Kidney glomerular epithelial cell (primary cell): ENCODE data around the gene PPP6R3.

Experiments
- DNase-seq: peaks from one replicate; lab custom pipeline; 2025; lab: John Stamatoyannopoulos, UW

PPP6R3 gene

DNA sequence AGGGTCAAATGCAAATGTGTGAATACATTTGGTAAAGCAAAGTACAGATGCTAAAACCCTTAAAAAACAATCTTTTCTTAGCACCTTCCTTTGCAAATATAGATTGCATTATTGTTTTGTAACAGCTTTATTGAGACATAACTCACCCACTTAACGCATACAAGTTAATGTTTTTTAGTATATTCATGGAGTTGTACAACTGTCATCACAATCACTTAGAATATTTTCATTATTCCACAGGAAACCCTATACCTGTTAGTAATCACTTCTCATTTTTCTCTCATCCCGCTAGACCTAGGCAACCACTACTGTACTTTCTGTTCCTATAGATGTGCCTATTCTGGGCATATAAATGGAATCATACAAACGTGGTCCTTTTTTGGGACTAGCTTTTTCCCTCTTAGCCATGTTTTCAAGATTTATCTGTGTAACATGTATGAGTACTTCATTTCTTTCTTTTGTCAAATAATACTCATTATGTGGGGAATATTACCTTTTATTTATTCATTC, 34.7 kb downstream of the PPP6R3 start:
- no peak for DNase-seq

DNA sequence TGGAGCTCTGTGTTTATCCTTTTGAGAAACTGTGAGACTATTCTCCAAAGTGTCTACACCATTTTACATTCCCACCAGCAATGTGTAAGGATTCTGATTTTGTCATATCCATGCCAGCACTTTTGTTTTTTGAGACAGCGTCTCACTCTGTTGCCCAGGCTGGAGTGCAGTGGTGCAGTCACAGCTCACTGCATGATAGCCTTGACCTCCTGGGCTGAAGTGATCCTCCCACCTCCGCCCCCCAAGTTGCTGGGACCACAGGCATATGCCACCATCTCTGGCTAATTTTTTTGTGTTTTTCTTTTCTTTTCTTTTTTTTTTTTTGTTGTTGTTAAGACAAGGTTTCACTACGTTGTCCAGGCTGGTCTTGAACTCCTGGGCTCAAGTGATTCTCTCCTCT, 35.3 kb downstream of the PPP6R3 start:
- DNase-seq, result no peak

DNA sequence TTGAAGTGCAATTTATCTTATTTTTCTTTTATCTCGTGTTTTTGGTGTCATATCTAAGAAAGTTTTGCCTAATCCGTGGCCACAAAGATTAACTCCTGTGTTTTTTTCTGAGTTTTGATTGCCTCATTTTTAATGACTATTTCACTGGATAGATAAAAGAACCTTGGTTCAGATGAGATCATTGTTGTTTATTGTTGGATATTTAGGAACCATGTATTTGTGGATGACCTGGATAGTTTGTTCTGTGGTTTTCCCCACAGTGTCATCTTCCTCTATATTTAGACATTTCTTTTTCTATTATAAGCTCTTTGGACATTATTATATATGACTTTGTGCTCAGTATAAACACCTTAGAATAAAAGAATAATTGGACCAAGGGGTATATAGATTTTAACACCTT, 37.2 kb downstream of the PPP6R3 start:
- no peak for DNase-seq

DNA sequence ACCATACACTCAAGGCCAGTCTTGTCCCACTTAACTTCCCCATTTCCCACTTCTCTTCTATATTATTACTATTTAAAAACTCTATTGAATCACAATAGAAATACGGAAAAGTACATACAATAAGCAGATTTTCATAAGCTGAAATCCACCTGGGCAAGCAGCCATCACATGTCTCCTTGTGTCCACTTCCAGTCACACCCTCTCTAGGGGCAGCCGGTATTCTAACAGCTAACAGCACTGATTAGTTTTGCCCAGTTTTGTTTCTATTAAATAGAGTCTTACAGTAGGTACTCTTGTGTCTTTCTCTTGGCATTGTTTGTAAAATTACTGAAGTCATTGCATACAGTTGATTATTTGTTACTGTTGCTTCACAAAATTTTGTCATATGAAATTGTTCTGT, 37.8 kb downstream of the PPP6R3 start:
- DNase-seq, result no peak

DNA sequence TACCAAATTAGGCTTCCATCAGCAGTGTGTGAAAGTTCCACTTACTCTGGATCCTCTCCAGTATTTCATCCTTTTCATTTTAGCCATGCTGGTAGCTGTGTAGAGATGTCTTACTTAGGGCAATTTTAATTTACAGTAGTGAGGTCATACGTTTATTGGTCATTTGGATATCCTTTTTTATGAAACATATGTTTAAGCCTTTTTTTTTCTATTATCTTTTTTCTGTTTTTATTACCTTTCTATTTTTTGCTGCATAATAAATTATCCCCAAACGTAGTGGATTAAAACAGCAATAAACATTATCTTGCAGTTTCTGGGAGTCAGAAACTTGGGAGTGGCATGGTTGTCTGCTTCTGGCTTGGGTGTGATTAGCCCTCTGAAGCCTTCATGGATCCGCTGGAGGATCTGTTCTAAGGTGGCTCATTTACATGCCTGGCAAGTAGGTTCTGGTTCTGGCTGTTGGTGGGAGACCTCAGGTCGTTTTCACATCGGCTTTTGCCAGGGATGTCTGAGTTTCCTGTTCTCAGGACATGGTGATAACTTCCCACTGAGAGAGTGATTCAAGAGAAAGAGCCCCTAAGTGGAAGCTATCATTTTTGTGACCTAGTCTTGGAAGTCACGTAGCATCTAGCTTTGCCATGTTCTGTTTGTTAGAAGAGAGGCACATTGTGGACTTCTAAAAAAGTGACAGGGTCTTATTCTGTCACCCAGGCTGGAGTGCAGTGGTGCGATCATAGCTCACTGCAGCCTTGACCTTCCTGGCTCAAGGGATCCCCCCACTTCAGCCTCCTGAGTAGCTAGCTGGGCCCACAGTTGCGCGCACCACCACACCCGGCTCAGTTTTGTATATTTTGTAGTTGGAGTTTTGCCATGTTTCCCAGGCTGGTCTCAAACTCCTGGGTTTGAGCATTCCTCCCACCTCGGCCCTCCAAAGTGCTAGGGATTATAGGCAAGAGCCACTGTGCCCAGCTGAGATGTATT, 38.6 kb downstream of the PPP6R3 start:
- DNase-seq, result no peak

DNA sequence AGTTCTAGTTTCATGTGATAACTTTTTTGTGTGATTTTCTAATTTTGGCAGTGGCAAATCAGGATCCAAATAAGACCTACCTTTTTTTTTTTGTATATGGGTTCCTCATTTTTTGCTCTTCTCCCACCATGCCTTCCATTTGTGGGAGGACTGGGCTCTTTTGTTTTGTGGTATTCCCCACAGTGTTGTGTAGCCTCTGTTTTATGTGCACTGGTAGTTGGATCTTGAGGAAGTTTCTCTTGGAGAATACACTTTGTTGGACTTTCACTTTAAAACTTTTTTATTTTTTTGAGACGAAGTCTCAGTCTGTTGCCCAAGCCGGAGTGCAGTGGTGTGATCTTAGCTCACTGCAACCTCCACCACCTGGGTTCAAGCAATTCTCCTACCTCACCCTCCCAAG, 39.7 kb downstream of the PPP6R3 start:
- DNase-seq, result no peak

DNA sequence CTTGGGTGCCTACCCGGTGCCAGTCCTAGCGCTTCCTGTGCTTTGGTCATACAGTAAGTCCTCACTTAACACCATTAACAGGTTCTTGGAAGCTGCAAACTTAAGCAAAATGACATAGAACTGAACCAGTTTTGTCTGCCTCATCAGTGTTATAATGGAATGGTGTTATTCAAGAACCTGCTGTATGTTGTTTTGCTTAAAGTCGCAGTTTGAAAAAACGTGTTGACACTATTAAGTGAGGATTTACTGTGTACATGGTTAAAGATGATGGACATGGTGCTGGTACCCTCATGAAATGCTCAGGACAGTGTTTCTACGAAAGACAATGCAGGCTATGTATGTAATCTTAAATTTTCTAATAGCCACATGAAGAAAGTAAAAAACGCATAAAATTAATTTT, 41.3 kb downstream of the PPP6R3 start:
- DNase-seq, result no peak

DNA sequence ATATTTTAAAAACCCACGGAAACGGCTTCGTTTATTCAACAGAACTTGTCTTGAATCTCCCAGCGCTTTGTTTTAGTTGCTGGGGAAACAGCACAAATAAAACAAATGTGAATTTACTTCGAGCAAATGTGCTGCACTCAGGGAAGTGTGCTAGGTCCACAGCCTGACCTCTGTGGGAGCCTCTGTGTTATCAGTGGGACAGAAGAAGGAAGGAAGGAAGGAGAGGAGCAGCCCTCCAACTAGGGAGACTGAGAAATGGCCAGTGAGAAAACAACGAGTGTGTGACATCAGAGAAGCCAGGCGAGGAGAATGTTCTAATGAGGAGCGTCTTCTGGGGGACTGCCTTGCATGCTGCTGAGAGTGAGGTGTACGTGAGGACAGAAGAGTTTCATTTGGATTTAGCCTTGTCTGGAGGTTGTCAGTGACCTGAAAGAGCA, 42.7 kb downstream of the PPP6R3 start:
- no peak for DNase-seq

DNA sequence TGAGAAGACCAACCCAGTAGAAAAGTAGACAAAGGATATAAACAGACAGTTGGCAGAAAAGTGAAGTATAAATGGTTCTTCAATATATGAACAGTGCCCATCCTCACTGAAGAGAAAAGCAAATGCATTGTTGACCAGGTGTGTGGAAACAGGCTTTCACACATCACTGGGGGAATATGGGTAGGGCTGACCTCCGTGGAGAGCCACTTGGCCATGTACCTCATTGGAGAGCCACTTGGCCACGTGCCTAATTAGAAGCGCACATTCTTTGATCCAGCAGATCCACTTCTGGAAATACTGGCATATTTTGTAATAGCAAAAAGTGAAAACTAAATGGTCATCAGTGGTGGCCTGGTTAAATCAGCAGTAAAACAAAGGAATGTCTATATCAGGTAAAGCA, 43.2 kb downstream of the PPP6R3 start:
- DNase-seq, result no peak

DNA sequence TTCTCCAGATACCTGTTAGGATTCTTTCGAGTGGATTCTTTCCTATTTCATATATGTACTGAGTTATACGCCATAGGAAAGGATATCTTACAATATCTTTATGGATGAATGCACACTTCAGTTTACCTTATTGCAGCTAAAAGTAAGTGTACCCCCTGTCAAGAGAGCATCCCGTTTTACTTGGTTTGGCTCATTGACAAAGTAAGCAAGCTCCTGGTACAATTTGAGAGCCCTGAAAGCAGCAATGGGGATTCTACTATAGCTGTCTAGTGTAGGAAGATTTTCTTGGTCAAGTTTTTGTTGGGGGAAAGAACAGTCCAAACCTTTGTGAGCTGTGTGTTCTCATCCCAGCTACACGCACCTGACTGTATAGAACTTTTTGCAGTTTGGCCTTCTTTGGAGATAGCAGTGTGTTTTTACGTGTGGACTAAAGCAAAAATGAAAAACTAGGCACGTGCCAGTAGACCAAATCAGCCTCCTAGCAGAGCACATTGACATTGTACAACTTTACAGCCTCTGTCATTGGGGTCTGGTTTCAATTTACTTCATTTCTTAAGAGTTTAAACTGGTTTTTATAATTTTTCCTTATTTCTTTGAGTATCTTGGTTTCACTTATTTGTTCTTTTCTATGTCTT, 44.0 kb downstream of the PPP6R3 start:
- no peak for DNase-seq

DNA sequence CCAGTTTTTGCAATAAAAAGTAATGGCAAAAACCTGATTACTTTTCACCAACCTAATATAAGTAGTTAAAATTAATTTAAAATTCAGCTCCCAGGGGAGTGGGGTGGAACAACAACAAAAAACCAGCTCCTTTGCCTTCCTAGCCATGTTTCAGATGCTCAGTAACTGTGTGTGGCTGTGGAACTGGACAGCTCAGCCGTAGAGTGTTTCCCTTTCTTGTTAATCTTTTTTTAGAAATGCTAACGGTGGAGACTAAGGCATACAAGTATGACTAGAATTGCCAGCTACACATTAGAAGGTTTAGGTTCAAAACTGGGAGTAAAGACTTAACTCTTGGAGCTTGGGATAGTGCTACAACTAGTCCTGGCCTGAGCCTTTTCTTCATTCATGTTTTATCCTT, 45.0 kb downstream of the PPP6R3 start:
- DNase-seq, result no peak

DNA sequence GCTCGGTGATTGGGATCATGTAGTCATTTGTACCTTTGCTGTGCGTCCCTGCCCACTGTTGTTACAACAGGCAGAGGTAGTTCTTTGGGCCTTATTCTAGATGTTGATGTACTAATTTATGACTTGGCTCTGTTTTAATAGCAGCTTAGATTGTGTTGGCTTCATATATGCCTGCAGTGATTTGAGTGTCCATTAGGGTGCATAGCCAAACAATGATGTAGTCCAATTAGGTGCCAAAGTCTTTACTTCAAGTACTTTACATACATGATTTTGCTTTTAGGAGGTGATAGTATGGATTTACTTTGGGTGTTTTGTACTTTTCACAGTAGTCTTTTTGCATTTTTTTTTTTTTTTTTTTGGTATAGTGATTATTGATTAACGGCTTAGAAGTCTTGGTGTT, 46.4 kb downstream of the PPP6R3 start:
- no peak for DNase-seq

DNA sequence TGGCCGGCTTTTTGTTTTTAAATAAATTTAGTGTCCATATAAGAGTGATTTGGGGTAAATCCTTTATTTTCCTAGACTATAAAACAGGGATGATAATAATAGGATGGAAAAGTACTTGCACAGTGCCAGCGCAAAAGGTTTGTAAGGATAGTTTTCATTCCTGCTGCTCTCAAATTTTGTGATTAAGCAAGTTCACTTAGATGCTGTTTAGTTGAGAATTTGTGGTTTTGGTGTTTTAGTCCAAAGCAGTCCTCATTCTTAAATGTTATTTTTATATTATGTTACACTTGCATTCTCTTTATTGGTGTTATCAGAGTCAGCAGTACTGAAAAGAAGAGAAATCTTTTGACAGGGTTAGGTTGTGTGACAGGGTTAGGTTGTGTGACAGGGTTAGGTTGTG, 47.9 kb downstream of the PPP6R3 start:
- no peak for DNase-seq

DNA sequence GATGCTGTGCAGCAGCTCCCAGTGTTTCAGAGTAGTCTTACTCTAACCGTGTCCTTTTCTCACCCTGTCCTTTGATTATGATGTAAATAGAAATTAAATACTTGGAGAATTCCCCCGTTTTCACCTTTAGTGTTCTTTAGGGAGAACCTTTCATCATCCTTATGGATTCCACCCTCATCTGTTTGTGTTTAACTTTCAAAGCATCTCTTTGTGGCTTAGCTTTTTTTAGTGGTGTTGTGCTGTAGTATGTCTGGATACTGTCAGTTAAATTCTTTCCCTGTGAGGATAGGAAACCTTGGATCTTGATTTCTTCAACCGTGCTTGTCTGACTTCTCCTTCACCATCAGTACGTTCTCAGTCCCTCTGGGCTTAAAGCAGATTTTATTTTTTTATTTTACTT, 48.5 kb downstream of the PPP6R3 start:
- DNase-seq, result no peak

DNA sequence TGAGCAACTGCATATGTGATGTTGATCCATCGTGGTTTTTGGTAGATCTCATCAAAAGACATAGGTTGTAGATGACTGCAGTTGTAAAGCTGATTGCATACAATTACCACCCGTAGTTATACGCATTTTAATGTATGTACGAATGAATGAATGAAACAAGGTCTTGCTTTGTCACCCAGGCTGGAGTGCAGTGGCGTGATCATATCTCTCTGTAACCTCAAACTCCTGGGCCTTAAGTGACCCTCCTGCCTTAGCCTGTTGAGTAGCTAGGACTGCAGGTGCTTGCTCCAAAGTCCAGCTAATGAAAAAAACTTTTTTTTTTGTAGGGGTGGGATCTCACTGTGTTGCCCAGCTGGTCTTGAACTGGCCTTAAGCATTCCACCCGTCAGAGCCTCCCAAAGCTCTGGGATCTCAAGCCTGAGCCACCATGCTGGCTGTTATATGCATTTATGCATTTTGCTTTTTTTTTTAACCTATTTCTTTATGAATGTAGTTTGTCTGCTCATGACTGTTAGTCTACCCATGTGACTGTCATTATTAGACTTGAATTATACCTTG, 53.5 kb downstream of the PPP6R3 start:
- DNase-seq, result no peak

DNA sequence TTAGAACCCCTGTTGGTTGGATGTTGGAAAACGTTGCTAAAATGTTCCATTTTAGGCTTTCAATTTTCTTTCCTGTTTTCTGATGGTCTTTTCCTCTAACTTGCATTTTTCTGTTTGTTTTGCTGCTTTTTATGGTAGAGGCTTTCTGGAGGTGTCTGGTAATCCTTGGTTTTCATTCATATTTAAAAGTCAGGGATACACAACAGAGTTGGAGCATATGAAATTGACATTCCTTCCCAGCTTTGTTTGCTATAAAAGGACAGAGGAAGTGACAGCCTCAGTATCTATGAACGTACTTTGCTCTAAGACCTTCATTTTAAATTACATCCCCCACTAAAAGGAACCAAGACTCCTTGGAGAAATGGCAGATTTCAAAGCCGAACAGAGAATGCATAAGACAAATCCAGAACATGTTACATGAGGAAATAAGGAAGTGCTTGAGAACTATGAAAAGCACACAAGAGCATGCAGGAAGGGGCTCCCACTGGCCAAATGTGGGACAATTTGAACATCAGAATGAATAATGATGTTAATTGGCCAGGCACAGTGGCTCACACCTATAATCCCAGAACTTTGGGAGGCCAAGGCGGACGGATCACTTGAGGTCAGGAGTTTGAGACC, 56.7 kb downstream of the PPP6R3 start:
- no peak for DNase-seq

DNA sequence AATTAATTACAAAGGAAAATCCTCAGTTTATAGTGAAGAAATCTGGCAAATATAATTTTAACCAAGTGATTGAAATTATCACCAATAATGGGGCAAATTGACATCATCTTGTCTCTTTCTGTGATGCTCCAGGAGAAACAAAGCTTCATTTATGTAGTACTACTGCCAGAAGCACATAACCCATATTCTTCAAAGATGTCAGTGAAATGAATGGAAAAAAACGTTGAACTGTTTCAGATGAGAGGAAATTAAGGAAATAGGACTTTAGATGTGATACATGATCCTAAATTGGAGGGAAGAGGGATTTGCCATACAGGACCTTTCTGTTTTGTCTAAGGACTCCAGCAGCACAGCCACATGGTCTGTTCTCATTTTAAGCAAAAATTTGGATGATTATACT, 57.6 kb downstream of the PPP6R3 start:
- no peak for DNase-seq

DNA sequence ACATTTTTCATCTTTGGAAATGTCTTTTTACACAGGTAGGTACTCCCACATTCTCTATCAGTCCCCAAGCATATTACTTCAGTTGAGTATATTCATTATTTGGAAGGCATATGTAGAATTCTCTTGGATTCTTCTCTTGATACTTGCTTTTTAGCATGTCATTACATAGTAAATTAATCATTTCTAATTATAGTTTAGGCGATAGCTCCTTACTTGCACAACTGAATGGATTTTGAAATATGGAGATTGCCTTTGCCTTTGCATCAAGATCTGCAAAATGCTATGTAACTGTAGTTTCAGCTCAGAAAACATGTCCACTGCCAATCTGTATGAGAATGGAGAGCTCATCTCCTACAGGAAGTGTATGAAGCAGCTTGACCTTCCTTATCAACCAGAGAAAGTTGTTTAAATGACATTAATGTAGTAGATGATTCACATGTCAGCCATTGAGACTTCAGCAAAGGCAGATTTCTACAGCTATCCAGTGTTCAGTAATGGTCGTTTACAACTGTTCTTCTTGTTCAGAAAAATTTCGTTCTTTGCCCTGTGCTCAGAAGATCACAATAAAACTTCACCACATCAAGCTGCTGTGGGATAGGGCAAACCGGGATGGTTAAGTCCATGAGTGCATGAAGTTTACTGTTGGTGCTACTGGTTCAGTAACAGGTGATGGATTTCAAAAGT, 61.6 kb downstream of the PPP6R3 start:
- no peak for DNase-seq

DNA sequence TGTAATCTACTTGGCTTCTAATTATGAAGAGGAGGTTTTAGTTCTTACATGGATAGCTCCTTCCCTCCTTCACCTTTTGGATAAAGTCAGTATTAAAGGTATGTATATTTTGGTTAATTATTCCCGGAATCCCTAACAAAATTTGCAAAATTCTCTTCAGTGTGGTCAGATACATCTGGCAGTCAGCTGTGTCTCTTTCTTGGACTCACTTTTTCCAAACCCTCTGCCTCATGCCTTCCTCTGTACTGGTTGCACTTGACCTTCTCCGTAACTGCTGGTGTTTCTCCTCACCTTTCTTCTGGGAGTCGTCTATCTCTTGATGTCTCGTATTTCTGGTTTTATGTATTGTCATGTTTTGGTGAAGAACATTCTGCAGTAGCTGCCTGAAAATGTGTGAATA, 62.5 kb downstream of the PPP6R3 start:
- no peak for DNase-seq

DNA sequence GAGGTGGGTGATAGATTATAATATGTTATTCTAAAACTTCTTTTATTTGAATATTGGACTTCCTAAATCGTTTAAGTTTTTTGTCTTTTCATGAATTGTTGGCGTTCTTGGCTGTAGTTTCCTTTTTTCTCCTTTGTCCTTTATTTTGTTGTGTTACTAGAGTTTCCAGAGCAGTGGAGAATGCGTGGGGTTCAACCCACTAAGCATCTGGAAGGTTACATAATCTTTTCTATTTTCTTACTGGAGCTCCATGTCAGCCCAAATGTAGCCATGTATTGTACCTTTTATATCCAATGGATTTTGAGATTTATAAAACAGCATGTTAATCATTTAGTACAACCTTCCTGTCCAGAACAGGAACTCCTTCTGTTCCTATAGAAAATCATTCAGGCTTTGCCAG, 63.2 kb downstream of the PPP6R3 start:
- DNase-seq, result no peak

DNA sequence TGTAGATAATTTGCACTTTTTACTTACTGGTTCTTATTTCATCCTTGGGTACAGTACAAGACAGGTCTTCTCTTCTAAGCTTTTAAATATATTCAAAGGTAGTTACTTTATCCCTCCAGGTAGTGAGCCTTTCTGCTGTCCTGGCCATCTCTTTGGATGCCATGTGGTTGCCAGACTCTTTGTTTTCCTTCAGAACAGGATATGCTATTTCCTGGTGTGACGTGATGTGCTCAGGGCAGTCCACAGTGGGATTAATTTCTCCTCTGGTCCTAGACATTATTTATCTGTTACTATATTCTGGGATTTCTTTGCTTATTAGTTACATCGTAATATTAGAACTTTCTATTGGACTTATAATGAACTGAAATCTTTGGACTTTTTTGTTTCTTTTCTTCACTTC, 63.7 kb downstream of the PPP6R3 start:
- no peak for DNase-seq

DNA sequence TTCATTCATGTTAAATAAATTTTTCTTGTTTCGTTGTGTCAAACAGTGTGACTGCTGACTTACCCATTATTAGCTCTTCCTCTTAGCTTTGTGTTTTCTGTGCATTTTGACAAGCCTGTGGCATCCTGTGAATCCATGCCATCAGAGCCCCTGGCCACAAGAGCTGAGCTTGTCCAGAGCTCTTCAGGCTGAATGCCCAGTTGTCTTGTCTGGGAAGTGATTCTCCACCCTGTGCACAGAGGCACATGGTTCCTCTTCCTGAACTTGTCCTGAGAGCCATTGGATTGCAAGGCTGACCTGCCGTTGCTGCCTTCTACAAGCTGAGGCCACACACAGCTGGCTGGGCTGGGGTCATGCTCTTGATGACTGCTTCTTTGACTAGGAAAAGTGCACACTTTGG, 64.1 kb downstream of the PPP6R3 start:
- no peak for DNase-seq
